GM13977 (cell line): ENCODE data around the gene ENTPD6.

ENCODE experiments used
- DNase-seq: peaks from one replicate; pipeline ENCODE4 v3.0.0; 2012; ENCODE audit warnings: low spot score
- in situ Hi-C: fragments of 300-500 bp; cut with MboI; formaldehyde crosslinking; loops from one replicate; pipeline ENCODE4 v1.12.0; 2022; ENCODE audit warnings: low sequenced_read_pairs, low pct_unique_long_range_greater_than_20kb, mixed read lengths, inconsistent platforms; ENCODE audit not compliant: unreplicated experiment
- TF ChIP-seq, protein P1 (sequence below): IDR thresholded peaks from 2 replicates; pipeline ENCODE4 v1.5.1; 2012; ENCODE audit warnings: mild to moderate bottlenecking, control low read depth; ENCODE audit not compliant: insufficient read depth; ENCODE audit errors: extremely low read depth, missing control alignments

The ENTPD6 gene

DNA sequence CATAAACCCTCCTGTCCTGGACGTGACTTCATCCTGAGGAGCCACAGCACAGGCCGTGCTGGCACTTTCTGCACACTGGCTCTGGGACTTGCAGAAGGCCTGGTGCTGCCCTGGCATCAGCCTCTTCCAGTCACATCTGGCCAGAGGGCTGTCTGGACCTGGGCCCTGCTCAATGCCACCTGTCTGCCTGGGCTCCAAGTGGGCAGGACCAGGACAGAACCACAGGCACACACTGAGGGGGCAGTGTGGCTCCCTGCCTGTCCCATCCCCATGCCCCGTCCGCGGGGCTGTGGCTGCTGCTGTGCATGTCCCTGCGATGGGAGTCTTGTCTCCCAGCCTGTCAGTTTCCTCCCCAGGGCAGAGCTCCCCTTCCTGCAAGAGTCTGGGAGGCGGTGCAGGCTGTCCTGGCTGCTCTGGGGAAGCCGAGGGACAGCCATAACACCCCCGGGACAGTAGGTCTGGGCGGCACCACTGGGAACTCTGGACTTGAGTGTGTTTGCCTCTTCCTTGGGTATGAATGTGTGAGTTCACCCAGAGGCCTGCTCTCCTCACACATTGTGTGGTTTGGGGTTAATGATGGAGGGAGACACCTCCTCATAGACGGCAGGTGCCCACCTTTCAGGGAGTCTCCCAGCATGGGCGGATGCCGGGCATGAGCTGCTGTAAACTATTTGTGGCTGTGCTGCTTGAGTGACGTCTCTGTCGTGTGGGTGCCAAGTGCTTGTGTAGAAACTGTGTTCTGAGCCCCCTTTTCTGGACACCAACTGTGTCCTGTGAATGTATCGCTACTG, 30.3 kb downstream of the ENTPD6 start:
- in situ Hi-C loops = no loop called here
- TF ChIP-seq, protein P1, sequence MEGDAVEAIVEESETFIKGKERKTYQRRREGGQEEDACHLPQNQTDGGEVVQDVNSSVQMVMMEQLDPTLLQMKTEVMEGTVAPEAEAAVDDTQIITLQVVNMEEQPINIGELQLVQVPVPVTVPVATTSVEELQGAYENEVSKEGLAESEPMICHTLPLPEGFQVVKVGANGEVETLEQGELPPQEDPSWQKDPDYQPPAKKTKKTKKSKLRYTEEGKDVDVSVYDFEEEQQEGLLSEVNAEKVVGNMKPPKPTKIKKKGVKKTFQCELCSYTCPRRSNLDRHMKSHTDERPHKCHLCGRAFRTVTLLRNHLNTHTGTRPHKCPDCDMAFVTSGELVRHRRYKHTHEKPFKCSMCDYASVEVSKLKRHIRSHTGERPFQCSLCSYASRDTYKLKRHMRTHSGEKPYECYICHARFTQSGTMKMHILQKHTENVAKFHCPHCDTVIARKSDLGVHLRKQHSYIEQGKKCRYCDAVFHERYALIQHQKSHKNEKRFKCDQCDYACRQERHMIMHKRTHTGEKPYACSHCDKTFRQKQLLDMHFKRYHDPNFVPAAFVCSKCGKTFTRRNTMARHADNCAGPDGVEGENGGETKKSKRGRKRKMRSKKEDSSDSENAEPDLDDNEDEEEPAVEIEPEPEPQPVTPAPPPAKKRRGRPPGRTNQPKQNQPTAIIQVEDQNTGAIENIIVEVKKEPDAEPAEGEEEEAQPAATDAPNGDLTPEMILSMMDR = no peak
- no peak for DNase-seq

DNA sequence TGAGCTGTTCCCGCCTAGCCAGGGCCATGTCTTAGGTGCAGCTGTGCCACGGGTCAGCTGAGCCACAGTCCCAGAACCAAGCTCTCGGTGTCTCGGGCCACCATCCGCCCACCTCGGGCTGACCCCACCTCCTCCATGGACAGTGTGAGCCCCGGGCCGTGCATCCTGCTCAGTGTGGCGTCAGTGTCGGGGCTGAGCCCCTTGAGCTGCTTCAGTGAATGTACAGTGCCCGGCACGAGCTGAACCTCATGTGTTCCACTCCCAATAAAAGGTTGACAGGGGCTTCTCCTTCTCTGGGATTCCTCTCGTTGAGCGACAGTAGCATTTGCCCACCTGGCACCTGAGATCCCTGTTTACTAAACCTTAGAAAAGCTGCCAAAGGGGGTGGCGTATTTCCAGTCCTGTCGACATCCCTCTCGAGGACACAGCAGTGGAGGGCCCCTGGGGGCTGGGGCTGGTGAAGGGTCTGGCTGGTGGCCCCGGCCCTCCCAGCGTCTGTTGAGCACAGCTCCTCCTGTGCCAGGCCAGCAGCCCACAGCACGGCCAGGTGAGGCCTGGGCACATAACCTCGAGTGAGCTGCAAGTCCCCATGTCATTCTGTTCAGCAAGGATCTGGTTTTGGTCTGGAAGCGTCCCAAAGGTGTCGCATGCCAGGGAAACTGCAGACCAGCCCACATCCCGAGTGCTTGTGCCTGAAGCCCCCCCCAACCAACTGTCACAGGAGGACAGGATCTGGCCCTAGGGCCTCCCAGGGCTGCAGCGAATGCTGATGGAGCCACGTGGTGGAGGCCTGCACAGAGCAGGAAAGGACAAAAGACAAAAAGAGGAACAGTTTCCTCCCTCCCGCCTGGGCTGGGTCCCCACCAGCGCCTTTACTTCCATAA, 31.2 kb downstream of the ENTPD6 start:
- TF ChIP-seq, protein P1 = no peak
- in situ Hi-C loops = no loop called here
- no peak for DNase-seq

DNA sequence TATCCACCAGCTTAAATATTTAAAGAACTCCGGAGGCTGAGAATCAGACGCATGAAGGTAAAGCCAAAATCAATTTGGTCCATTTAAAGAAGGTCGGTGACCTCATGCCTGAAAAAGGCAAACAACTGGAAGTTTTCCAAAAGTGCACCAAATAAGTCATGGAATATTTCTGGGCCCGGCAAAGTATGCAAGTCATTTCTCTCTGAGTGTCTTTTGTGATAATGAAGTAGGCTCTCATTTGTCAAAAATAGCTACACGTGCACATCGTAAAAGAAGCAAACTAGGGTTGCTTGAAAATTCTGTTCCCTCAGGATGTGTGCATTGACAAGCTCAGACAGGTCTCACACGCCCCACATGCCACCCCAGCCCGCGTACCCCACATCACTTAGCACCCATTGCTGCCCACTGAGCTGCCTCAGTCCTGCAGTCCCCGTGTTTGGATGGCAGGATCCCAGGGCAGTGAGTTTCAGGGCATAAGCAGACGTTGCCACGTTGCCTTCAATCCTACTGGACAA, 31.9 kb downstream of the ENTPD6 start:
- no peak for DNase-seq
- in situ Hi-C loops = no loop called here
- TF ChIP-seq, protein P1 = no peak

DNA sequence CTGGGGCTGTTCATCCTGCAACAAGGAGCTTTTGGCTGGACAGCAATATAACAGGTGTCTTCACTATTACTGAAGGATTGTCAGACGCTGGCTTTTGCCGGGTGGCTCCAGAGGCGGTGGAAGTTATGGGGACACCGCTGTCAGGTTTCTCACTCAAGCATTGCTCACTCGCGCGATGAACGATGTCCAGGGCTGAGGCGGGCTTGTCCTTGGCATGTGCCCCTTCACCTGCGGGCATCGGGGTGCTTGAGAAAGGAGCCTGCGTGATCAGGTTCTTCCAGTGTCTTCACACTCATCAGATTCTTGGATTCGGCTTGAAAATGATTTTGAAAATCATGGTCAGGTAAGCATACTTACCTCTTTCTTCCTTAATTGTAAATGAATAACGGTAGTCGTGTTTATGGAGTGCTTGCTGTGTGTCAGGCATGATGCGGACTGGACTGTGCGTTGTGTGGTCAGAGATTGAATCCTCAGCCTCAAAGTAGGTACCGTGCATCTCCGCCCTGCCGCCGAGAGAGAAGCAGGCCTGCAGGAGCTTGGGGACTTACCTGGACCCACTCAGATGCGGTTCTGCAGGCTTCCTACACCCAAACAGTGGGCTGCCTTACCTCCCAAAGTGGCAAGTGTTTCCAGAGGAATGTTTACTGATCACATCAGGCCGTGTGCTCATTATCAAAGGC, 34.1 kb downstream of the ENTPD6 start:
- in situ Hi-C loops = no loop called here

DNA sequence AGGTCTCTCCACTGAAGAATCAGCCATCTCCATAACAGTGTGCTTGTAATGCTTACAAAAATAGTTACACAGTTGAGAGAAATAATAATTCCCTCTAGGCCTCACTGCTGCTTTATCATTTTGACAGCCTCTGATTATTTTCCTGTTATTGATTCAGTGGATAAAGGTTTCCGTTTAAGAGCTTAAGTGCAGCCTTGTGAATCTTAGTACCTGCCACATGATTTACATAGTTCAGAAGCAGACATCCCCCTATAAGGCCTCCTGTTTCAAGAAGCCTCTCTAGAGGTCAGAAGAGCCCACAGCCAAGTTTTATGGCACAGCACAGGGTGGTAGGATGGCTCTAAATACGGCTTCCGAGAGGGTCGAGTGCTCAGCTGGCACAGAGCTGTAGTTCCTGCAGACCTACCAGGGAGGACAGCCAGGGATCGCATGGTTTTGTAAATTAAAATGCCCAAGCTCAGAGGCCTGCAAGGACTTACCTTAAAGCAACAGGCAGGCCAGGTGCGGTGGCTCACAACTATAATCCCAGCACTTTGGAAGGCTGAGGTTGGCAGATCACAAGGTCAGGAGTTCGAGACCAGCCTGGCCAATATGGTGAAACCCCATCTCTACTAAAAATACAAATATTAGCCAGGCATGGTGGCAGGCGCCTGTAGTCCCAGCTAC, 34.8 kb downstream of the ENTPD6 start:
- DNase-seq = no peak
- TF ChIP-seq, protein P1 = no peak
- in situ Hi-C loops = no loop called here

More for the DNA sequence above, 34.1 kb downstream of the ENTPD6 start:
- TF ChIP-seq, protein P1 = no peak
- no peak for DNase-seq
